DMS79 (cell line): ENCODE data around the gene SHB.

ENCODE experiments used
- DNase-seq: peaks from one replicate; lab custom pipeline; 2025; lab: John Stamatoyannopoulos, UW

SHB gene

GRCh38 chr9:37989701-37990100, 79.3 kb downstream of the SHB start:
- DNase-seq: no peak

GRCh38 chr9:37988602-37989001, 80.4 kb downstream of the SHB start:
- DNase-seq: no peak

DNA sequence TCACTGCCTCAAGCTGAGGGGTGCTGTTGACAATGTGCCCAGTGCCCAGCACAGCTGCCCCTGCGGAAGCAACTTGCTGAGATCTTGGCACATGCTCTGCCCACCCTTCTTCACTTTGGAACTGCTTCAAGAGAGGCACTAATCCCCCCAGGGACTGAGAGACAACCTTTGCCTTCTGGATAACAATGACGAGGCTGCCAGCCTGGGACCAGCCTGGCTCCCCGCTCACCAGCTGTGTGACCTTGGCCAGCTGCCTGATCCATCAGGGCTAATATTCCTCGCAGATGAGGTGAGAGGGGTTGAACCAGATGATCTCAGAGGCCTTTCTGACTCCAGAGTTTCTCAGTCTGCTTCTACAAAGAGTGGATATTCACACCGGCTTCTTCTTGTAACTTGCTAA, 81.0 kb downstream of the SHB start:
- DNase-seq: peak; percentile 44

DNA sequence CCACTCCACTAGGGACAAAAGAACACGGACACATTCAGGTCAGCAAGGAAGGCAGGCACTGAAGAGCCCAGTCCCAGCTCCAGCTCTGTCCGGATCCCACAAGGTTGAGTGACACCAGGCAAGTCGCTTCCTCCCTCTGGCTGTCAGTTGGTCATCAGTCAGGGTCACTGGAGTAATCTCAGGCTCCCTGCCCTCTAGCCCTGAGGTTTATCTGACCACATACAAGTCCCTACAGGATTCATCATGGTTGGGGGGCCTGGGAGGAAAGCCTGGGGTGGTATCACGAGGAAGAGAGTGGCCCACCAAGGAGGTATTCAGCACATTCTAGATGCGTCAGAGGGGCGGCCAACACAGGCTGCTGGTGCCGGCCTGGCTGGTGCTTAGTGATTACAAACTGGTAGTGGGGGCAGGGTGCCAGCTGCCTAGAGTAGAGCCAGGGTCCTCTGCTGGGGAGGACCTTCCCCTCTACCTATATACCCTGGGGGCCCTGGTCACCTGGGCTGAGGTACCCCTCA, 81.5 kb downstream of the SHB start:
- DNase-seq: peak; percentile 31

- no peak for DNase-seq
Observed at GRCh38 chr9:37986771-37987258, 82.2 kb downstream of the SHB start.

- DNase-seq: no peak
Observed at GRCh38 chr9:37986001-37986400, 83.0 kb downstream of the SHB start.

- DNase-seq: no peak
Observed at GRCh38 chr9:37984672-37985611, 84.1 kb downstream of the SHB start.

- DNase-seq: no peak
Observed at GRCh38 chr9:37984278-37984671, 84.8 kb downstream of the SHB start.

DNA sequence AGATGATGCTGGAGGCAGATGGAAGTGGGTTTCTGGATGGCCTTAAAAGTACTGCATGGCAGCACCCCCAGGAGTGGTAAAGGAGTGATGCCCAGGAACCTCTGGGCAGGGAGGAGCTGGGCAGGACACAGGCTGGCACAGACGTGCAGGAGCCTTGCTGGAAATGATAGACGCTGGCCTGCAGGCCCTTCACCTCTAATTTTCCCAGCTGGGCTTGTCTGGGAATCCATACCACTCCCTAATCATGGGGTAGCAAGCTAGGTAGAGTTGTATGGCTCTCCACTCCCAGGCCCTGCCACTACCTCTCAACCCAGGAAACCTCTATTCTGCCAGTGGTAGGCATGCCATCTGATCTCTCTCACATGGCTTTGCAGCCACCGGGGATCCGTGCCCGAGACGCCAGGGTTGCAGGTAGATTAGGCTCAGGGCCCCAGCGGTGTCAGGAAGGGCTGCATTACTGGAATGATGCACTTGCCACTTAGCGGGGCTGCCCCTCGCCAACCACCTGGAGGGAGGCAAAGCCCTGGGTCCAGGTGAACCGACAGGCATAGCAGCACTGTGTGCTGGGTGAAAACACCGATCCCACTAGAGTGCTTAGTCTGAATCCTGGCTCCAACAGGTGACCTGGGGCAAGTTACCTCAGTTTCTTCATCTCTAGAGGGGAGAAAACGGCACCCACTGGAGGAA, 85.5 kb downstream of the SHB start:
- DNase-seq: no peak

- no peak for DNase-seq
Observed at GRCh38 chr9:37979844-37980243, 89.2 kb downstream of the SHB start.

GRCh38 chr9:37978983-37979382, 90.0 kb downstream of the SHB start:
- no peak for DNase-seq

DNA sequence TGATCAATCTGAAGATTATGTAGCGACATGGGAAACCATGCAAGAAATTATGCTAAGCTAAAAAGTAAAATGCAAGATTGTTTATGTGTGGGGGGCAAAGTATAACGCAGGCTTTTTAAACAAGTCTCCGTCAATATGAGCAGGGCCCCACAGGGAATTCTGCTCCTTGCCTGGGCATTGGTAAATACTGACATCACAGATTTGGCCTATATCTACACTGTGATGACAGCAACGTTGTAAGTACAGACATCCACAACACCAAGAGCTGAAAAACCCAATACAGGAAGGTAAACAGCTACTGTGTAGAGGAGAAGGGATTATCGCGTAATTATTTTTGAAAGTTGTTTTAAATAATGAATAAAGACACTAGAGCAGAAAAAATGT, 90.6 kb downstream of the SHB start:
- no peak for DNase-seq

- DNase-seq: no peak
Observed at GRCh38 chr9:37977851-37978480, 91.1 kb downstream of the SHB start.

GRCh38 chr9:37976714-37977477, 92.1 kb downstream of the SHB start:
- DNase-seq: no peak

DNA sequence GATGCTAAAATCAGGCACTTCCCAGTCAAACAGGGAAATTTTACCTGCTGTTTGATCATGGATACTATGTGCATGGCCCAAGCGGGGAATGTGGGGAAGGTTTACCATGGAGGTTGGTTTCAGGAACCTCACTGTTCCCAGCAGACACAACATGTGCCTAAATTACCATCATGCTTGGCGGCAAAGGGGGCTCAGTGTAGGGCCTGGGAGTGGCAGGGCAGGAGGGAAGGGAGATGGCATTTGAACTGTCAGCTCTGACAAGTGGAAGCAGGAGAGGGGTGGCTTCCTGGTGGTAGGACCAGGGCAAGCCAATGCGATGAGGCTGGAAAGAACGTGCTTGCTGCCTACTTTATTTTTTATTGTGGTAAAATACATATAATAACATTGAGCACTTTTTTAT, 93.4 kb downstream of the SHB start:
- no peak for DNase-seq

- DNase-seq: no peak
Observed at GRCh38 chr9:37974506-37975173, 94.4 kb downstream of the SHB start.

DNA sequence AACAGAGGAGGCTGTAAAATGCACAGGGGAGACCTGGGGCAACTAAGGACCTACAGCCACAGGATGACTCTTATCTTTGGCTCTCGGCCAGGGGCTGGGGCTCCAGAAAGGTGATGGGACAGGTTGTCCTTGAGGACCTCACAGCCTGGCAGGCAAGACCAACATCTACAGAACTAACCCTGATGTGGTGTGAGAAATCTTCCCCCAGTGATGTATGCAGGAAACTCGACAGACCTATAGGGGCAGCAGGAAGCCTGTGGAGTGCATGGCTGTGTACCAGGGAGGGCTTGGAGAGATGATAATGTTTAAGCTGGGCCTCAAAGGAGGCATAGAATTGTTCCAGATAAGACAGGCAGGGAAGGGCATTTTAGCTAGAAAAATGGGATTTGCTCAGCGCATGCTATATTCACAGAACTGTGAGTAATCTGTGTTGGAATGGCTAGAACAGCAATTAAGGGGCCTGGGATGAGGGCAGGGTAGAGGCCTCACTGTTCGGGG, 96.6 kb downstream of the SHB start:
- DNase-seq: no peak

DNA sequence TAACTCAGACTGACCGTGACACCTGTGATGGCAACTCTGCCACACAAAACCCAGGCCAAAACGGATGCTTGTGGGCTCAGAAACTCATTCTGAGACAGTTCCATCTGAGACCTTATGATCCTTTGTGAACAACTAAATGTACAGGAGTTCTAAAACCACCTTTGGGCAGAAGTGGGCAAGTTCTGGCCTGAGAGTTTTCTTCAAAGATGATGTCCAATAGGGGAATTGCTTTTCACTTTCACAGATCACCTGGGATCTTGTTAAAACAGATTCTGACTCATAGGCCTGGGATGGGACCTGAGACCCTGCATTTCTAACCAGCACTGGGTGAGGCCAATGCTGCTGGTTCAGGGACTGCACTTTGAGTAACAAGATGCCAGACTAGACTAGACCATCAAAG, 97.3 kb downstream of the SHB start:
- DNase-seq: no peak

GRCh38 chr9:37971108-37971459, 97.9 kb downstream of the SHB start:
- no peak for DNase-seq

DNA sequence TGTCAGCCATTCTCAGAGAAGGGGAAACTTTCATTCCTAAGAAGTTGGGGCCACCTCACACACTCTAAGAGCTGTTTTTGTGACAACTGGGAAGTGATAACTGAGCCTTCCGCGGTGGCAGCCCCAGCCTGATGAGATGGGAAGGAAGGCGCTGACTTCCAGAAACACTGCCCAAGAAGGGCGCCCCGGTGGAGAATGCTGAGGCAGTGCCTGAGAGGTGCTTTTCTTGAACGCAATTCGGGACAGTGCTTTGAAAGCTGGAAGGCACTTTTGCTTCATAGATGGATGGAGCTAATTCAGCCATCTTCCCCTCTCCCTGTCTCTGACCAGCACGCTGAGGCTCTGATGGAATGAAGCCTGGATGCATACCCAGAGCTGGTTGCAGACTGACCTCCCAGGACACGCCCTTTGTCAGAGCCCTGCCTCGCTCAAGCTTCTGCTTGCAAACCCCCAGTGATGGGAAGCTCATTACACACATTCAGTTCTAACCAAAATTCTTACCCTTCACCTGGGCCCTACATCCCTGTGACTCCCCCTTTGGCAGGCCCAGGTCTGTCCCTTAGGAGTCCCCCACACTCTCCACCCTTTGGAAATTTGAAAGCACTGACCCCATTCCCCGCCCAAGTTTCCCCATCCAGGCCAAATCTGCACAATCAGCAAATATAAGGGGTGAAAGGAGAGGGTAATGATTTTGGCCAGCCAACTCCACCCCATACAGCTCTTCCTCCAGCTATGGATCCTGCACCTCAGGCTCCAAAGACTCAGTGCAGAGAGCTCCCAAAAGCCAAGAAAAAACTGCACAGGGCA, 98.5 kb downstream of the SHB start:
- no peak for DNase-seq
